HG02623 (cell line): Measurements from ENCODE around the gene MED15.
"Not testable (repeated sequence)": the region's sequence is repeated elsewhere in the genome, so short reads cannot be mapped to it uniquely, and the experiment has no call there.

Source experiments
- ATAC-seq: cut with Tn5 transposase; IDR thresholded peaks from one replicate; pipeline ENCODE4 v1.9.1; 2021; ENCODE audit warnings: moderate library complexity; ENCODE audit not compliant: unreplicated experiment

MED15 gene

DNA sequence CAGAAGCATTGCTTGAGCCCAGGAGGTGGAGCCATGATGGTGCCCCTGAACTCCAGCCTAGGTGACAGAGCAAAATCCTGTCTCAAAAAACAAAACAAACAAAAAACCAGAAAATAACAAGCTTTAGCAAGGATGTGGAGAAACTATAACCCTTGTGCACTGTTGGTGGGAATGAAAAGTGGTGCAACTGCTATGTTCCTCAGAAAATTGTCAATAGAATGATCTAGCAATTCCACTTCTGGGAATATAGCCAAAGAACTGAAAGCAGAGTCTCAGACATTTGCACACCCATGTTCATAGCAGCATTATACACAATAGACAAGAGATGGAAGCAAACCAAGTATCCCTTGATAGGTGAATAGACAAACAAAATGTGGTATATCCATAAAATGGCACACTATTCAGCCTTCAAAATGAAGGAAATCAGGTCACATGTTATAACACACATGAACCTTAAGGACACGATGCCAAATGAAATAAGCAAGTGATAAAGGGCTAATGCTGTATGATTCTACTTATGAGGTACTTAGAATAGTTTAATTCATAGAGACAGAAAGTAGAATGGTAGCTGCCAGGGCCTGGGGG is 27.7 kb upstream of the MED15 start:
- no peak for ATAC-seq

DNA sequence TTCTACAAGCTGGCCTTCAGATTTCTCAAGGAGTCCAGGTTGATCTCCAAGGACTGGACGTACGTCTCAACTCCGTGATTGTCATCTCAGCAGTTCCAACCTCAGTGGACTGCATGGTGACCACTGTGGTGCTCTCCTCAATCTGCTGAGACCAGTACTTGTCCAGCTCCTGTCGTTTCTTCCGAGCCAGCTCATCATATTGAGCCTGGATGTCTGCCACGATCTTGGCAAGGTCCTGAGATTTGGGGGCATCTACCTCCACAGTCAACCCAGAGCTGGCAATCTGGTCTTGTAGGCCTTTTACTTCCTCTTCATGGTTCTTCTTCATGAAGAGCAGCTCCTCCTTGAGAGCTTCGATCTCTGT is 24.3 kb upstream of the MED15 start:
- ATAC-seq = not testable (repeated sequence)

DNA sequence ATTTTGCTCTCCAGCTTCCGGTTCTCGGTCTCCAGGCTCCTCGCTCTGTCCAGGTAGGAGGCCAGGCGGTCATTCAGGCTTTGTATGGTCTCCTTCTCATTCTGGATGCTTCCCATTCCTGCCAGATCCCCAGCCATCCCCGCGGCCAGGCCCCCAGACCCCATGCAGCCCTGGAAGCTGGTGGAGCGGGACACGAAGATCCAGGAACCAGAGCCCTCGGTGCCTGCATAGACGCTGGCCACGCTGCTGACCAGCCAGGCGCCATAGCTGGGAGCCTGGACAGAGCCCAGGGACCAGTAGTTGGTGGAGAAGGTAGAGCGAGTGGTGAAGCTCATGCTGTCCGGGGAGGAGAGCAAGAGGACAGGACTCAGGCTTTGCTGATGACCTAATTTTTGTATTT is 23.6 kb upstream of the MED15 start:
- ATAC-seq = no peak

DNA sequence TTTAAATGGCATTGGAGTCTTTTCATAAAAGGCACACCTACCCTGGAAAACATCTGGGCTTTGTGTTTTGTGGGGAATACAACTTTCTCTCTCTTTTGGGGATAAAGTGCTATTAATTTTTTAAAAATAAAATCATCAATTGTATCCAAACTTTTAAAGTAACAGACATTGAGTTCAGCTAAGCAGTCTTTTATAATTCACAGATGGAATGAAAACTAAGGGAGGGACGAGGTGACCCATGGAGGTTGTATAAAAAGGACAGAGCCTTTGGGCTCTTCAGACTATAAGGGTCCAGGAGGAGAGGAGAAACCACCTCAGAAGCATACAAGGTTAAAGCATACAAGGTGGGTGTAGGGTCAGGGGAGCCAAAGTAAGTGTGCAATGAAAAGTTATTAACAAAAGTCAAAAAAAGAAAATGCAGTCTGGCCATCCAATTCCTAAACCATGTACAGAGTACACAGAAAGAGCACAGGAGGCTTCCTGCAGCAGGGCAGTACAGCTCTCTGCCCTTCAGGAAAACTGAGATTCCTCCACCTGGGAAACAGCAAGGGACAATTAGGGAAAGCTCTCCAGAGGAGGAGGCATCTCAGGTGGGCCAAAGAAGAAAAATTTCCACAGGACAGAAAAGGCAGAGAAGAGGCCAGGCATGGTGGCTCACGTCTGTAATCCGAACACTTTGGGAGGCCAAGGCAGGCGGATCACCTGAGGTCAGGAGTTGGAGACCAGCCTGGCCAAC is 22.3 kb upstream of the MED15 start:
- ATAC-seq = no peak

DNA sequence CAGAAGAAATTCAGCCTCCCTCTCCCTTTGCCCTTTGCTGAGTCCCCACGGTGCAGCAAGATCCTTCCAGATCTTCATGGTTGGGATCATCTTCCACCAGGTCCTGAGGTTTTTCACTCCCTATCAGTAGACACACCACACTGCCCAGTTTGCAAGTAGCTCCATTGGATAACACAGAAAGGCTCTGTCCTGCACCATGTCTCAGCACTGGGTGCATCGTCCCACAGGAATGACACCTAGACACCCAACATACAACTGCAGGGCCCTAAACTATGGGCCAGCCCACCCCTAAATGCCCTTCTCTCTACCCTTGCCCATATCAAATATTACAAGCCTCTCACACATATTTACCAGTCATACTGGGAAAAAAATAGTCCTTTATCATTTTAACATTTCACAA is 21.2 kb upstream of the MED15 start:
- no peak for ATAC-seq

DNA sequence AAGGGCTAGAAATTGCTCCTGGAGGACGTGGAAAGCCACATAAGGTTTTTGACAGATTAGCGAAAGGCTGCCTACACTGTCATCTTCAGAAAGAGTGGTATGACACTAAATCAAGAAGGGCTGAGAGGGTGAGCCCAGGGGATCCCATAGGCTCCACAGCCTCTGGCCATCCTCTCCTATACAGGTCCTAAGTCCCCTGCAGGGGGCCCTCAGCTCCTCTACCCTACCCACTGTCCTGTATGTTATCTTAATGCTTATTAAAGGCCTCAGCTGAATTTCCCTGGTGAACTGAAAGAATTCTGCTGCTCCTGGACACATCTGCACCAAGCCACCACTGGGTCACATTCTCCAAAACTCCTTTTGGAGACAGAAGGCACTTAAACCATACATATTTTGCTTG is 19.7 kb upstream of the MED15 start:
- no peak for ATAC-seq

DNA sequence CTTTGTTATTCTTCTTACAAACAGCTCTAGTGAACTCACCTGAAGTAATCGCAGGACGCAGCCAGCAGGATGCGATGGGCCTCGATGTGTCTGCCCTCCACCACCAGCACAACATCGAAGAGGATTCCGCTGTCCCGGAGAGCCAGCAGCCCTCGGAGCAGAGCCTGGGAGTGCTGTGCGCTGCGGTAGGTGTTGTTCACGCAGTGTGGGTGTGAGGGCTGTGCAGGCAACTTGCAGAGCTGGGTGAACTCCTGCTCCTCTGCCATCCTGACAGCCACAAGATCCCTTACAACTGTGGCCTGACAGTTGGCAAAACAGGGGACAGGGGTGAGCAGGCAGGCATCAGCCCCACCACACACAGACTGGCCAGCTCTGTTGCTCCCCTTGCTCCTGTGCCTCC is 18.5 kb upstream of the MED15 start:
- no peak for ATAC-seq

DNA sequence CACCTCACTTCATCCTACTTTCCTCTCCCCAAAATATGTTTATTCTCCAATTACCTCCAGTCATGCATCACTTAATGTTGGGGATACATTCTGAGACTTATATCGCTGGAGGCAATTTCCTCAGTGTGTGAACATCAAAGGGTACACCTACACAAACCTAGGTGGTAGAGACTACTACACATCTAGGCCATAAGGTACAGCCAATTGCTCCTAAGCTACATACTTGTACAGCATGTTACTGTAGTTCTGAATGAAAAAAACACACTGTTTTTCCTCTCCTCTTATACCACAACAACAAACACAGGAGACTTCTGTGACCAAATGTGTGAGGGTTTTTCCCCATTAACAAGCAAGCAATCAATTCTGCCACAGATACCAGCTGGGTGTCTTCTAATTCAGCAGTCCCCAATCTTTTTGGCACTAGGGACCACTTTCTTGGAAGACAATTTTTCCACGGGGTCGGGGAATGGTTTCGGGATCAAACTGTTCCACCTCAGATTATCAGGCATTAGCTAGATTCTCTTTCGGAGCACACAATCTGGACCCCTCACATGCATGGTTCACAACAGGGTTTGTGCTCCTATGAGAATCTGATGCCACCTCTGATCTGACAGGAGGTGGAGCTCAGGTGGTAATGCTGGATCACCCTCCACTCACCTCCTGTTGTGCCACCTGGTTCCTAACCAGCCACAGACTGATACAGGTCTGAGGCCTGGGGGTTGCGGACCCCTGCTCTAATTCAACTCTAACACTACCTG is 17.0 kb upstream of the MED15 start:
- ATAC-seq = no peak

DNA sequence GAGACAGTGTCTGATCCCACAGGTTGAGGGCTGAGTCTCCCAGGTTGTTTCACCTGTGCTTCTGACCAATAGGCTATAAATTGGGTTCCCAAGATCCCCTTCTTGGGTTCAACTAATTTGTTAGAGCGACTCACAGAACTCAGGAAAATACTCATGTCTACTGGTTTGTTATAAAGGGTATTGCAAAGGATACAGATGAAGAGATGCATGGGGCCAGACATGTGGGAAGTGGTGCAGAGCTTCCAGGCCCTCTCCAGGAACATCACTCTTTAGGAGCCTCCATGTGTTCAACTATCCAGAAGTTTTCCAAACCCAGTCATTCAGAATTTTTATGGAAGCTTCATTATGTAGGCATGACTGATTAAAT is 16.5 kb upstream of the MED15 start:
- ATAC-seq = no peak

DNA sequence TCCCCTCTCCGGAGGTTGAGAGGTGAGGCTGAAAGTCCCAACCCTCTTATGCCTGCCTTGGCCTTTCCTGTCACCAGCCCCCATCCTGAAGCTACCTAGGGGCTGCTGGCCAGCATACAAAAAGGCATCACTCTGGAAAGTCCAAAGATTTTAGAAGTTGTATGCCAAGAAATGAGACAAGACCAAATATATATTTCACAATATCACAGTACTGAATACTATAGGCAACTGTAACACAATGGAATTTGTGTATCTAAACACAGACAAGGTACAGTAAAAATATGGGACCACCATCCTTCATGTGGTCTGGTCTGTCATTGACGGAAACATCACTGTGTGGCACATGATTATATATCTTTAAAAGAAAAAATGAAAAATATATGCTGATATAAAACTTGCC is 16.1 kb upstream of the MED15 start:
- no peak for ATAC-seq

DNA sequence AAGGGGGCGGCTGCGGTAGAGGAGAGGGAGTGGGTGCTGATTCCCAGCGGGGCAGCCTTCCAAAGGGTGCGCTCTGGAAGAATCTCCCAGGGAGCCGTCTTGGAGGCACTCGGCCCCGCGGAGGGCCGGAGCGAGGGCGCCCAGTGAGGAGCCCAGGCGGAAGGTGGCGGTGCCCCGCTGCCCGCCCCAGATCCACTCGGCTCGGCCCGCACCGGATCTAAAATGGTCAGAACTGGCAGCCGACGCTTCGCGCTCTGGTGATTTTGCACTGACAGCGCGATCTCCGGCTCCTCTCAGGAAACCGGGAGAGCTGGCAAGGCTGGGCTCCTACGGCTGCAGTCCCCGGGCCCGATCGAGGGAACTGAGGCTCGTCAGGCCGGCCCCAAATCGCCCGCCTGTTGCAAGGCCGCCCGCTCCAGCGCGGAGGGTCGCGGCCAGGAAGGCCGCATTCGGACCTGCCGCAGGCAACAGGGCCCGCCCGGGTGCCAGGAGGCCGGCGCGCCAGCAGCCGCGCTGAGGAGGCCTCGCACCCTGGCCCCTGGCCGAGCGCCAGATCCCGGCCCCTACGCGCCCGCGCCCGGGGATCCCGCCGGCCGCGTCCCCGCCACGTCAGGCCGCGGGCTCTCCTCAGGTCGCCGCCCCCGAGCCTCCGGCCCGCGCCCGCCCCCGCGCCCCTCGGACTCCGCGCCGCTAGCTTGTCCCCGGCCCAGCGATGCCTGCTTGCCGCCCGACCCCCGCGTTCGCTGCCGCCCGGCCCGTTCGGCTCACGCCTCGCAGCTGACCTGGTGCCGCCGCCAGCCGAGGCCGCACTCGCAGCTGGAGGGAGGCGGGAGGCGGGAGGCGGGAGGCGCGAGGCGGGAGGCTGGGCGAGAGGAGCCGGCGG is 12.2 kb upstream of the MED15 start, which contains the start of gene KLHL22:
TSS of gene KLHL22 (minus strand) at position 818 of the 883 bp plus-strand sequence. CDS start 6,584 bp downstream, outside the sequence.
- peak; percentile 34 for ATAC-seq

DNA sequence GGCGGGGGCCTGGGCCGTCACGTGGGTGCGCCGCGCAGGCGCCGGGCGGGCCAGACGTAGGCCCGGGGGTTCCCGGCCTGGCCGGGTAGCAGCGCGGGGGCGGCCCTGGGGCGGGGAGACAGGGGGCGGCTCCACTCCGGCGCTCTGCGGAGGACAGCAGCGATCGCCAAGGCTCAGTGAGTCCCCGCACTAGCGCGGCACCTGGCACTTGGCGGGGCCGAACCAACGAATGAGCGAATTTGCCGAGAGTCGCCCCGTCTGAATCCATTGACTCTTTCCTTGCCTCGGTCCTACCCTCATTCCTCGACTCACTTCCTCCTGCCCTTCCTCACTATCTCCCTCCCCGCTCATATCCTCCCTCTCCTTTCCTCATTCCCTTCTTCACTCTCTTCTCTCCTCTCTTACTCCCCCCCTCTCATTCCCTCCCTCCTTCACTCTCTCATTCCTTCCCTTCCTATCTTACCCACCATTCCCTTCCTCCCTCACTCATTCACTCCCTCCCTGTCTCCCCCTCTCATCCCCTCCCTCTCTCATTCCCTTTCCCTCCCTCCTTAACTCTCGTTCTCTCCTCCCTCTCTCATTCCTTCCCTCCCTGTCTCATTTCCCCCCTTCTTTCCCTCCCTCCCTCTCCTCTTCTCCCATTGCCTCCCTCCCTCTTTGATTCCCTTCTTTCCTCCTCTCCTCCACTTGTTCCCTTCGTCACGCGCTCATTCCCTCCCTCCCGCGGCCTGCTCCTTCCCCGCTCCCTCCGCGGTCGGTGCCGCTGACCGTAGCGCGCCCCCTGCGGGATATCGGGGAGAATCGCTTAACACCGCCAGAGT is 11.3 kb upstream of the MED15 start:
- peak; percentile 76 for ATAC-seq

DNA sequence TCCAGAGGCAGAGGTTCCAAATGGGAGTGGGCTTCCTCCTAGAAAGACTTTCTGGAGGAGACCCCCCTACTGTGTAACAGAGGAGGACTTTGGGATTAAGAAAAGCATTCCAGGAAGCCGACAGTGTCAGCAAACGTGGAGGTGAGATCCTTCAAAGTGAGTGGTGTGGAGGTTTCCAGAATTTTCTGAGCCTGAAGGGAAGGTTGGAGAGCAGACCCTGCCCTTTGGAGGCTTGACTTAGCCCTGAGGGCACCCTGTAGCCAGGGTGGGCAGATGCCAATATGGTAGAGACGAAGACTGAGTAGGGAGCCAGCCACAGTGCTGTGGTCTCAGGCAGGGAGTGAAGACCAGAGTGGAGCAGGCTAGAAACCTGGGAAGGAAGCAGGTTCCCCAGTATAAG is 10.0 kb upstream of the MED15 start:
- no peak for ATAC-seq

DNA sequence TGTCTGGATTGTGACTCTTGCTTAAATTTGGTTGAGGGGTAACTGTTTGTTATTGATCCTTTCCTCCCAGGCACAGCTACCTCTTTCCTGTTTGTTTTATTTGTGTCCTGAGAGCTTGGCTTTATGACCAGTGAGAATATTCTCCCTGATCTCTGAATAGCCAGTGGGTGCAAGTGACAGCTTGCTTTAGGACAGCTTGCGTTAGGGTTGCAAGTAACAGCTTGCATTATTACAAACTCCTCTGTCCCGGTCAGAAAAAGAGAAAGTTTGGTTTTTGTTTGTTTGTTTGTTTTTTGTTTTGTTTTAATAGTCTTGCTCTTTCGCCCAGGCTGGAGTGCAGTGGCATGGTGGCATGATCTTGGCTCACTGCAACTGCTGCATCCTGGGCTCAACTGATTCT is 8.5 kb upstream of the MED15 start:
- ATAC-seq = no peak

DNA sequence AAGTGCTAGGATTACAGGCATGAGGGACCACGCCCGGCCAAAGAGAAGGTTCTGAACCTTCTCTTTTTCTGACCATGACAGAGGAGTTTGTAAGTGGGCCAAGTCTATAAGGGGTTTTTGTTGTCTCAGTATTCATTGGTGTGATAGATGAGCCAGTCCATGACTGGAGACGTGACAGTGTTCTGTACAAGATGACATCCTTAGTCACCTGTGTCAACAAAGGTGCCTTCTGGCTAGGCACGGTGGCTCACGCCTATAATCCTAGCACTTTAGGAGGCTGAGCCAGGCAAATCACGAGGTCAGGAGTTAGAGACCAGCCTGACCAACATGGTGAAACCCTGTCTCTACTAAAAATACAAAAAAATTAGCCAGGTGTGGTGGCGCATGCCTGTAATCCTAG is 7.6 kb upstream of the MED15 start:
- ATAC-seq = no peak

DNA sequence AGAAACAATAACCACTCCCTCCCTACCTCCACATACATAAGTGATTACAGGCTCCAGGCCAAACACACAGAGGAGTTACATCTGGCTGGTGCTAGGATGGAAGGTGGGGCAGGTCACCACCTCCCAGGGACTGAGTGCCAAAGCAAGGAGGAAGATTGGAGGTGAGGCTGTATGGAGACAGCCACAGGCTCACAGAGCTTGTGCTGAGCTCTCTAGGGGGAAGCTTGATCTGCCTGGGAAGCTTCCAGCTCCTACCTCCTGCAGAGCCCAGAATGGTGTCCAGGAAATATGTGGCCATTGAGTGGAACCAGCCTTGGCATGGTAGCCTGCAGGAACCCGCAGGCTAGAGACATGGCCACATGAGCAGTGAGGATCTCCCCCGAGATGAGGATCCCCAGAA is 3.6 kb upstream of the MED15 start:
- ATAC-seq = no peak

DNA sequence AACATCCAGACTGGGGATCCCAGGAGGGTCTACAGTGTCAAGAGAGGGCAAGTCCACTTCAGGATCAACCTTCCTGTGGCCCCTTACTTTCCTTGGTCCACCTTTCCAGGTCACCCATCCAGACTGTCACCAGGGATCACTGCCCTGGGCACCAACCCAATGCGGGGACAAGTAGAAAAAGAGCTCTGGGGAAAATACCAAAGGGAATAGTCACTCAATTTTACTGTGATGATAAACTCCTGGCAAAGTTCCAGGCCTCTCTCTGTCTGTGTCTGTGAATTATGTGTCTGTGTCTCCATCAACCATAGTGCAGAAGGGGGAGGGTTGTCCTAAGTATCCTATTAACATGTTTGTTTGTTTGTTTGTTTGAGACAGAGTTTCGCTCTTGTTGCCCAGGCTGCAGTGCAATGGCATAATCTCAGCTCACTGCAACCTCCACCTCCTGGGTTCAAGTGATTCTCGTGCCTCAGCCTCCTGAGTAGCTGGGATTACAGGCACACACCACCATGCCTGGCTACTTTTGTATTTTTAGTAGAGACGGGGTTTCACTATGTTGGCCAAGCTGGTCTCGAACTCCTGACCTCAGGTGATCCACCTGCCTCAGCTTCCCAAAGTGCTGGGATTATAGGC is 3.0 kb upstream of the MED15 start:
- not testable (repeated sequence) for ATAC-seq

DNA sequence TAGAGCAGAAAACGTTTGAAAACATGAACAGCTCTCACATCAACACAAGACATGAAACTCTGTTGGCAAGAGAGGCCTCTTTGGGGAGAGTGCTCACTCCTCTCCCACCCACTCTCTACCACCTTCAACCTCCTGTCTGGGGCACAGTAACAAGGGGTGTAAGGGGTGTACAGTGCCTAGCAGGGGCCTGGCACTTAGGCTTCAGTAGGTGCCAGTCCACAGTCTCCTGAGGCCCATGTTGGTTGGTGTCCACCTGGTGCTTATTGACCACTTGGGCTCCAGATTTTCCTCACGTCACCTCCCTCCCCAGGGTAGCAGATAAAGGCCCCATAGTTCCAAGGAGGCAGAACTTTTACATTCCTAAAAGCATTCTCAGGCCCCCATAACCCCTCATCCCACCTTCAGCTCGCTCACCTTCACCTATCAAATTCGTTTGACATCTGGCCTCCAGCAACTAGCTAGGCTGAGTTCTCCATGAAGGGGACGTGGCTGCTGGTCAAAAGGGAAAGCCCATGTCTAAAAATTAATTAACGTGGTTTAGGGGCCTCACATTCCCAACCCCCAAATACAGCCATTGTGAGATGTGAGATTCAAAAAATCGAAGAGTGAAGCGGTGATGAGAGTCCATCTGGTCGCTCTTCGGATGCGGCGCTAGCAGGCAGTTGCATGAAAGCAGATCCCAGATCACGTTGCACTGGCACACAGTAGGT is 712 bp upstream of the MED15 start:
- no peak for ATAC-seq

DNA sequence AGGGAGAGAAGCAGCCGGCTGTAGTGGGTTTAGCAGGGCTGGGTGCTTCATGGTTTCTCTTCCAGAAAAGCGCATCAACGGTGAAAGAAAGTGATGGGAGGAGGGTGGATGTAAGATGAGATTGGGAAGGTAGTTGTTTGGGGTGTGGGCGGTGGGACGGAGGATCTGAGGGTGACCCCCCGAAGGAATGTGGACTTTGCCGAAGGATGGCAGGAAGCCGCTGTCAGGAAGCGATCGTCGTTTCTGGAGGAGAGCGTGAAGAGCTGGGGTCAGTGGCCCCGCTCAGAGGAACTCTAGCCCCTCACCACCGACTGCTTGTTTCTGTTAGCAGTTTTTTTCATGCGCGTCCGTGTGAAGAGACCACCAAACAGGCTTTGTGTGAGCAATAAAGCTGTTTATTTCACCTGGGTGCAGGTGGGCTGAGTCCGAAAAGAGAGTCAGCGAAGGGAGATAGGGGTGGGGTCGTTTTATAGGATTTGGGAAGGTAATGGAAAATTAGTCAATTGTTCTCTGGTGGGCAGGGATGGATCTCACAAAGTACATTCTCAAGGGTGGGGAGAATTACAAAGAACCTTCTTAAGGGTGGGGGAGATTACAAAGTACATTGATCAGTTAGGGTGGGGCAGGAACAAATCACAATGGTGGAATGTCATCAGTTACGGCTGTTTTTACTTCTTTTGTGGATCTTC is 801 bp downstream of the MED15 start:
- ATAC-seq = not testable (repeated sequence)
